SK-N-DZ (cell line): ENCODE results near the gene C19orf81. TPM values are rescaled to one million over a fixed set of nuclear protein-coding genes. Genes with fewer than 3 reads are reported as not detected.
"Not testable (repeated sequence)": the region's sequence is repeated elsewhere in the genome, so short reads cannot be mapped to it uniquely, and the experiment has no call there.

ENCODE experiments used
- DNase-seq: peaks from one replicate; pipeline ENCODE4 v3.0.0-alpha.2; 2015; ENCODE audit warnings: low spot score
- polyA plus RNA-seq, 2 experiments: library from polyadenylated mRNA; depleted of rRNA; stranded (reverse); fragments of >200 nt; gene quantifications; 2 replicates each; pipeline ENCODE4 v1.2.3, GENCODE V29; 2014

Gene C19orf81
- polyA plus RNA-seq (2014; cell fraction: cytosol; rRNA removed) = 1.4 and 2.1 TPM in 2 replicates
- 1.1 TPM in 1 of 2 replicates, not detected in the other for polyA plus RNA-seq (2014; cell fraction: nucleus; rRNA removed)

DNA sequence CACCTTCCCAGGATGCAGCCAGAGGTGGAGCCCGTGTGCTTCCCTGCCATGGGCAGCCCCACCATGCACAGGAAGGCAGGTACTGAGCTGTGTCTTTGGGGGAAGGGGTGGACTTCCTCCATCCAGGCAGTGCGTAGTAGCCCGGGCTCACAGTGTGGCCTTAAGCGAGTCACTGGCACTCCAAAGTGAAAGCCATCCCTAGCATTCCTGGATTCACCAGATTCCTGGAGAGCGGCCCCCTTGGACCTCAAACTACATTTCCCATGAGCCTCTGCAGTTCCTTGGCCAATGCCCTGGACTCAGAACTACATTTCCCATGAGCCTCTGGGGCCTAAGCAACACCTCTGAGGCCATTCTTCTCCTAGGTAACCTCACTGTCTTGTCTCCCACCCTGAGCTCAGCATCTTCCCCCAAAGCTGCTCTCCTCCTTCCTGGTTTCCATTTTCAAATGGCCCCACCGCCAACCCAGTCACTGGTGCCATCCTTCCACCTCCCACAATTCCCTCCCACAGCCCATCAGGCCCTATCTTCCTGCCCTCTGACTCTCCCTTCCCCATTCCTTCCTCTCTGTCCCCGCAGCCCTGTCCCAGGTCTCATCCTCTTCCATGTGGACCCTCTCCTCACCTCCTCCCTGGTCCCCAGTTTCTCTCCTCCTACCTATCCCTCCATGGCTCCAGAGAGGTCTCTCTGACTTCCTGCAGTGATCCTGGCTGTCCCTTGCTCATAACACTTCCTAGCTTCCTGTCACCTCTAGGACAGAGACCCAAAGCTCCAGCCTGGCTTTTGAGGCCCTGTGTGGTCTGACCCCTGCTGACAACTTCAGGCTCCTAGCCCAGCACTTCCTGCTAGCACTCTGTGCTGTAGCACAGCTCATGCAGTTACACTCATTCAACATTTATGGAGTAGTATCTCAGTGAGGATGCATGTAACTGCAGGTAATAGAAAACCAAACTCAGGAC is at the start of gene C19orf81:
Gene C19orf81 (plus strand): TSS at position 13 of the 959 bp plus-strand sequence. CDS start 0 bp downstream, at position 13.
- DNase-seq = peak; percentile 62

DNA sequence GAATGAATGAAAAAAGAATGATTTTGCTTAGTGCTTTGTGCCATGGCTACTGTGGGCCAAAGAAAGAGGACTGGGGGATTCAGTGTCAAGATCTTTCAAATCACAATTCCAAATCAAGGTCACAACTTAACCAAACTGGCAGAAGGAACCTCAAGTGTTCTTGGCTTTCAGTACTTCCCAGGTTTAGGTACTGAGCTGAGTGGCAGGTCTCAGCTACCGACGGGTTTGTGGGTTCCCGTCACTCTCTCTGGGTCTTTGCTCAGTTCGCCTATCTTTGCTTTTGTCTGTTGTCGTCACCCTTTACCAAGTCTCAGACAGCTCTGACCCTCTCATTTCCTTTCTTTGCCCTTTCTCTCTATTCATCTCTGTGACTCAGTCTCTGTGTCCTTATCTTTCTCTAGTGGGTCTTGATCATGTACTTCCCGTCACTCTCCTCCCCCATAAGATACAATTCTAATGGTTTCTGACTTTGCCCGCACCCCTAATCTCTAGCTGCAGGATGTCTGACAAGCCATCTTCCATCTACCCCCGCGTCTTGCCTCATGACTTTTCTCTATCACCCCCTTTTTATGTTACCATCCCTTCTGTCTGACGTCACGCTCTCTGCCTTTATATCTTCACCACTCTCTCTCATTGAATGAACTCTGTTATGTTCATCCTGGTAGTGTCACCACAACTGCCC is 47.7 kb upstream of the C19orf81 start:
- DNase-seq = no peak

DNA sequence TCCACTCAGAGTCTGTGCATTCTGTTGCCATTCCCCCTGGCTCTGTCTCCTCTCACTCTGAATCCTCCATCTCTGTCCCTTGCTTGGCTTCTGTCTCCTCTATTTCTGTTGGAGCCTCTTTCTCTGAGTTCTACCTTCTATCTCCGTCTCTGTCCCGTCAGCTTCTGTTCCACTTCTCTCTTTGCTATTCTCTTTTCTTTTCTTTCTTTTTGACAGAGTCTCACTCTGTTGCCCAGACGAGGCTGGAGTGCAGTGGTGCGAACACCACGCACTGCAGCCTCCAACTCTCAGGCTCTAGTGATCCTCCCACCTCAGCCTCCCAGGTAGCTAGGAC is 47.2 kb upstream of the C19orf81 start:
- no peak for DNase-seq

DNA sequence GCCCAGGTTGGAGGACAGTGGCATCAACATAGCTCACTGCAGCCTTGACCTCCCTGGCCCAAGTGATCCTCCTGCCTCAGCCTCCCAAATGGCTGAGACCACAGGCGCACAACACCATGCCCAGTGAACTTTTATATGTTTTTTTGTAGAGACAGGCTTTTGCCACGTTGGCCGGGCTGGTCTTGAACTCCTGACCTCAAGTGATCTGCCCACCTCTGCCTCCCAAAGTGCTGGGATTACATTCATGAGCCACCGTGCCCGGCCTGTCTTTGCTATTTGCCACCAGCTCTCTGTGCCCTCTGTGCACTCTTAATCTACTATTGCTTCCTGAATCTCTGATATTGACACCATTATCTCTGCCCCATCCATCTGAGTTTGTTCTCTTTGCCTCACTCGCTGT is 46.7 kb upstream of the C19orf81 start:
- no peak for DNase-seq

DNA sequence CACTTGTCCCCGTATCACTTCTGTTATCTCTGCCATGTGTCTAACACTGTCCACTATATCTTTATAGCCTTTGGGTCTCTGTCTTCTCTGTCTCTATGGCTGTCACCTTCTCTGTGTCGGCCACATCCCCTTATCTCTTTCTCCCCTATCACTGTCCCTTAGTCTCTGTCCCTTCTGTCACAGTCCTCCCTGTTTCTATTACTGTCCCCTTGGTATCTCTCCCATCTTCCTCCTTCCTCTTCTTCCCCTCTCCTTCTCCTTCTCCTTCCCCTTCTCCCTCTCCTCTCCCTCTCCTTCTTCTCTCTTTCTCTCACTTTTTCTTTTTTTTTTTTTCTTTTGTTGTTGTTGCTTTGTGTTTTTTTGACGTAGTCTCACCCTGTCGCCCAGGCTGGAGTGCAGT is 46.3 kb upstream of the C19orf81 start:
- DNase-seq = no peak

DNA sequence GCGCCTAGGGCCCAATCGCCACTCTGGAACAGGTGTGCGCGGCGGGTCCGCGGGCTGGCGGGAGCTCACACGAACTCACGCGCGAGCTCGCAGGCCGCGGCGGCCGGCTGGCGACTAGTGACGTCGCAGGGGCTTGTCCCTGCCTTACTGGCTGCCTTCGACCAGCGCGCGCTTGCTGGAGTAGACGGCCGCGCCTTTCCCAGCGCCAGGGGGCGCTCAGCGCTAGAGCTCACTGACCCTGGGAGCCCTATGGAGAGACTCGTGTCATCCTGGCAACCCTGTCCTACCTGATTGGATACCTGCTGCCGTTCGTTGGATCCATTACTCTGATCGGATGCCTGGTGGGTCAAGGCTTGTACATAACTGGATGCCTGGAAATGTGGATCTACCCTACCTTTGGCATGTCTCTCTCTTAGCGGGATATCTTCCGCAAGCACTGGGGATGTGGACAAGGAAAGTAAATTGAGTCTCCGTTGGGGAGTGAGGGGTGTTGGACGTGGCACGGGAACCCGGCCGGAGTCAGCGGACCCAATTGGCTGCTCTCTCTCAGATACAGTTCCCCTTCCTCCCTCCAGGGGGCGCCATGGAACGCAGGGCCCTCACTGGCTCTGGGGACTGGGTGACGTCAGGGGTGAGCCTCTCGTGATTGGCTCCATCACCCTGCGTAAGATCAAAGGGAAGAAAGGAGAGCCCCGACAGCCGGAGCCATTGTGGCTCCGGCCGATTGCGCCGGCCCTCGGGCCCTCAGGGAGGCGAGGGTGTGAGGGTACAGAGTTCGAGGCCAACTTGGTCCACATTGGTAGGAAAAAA is 44.8 kb upstream of the C19orf81 start:
- DNase-seq = not testable (repeated sequence)

DNA sequence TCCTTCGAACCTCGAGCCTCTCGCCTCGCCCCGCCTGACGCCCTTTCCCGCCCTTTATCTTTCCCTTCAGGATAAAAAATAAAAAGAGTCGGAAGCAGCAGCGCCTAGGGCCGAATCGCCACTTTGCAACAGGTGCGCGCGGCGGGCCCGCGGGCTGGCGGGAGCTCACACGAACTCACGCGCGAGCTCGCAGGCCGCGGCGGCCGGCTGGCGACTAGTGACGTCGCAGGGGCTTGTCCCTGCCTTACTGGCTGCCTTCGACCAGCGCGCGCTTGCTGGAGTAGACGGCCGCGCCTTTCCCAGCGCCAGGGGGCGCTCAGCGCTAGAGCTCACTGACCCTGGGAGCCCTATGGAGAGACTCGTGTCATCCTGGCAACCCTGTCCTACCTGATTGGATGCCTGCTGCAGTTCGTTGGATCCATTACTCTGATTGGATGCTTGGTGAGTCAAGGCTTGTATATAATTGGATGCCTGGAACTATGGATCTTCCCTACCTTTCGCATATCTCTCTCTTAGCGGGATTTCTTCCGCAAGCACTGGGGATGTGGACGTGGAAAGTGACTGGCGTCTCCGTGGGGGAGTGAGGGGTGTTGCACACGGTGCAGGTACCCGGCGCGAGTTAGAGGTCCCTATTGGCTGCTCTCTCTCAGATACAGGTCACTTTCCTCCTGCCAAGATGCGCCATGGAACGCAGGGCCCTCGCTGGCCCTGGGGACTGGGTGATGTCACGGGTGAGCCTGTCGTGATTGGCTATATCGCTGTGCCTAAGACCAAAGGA is 43.0 kb upstream of the C19orf81 start:
- peak; percentile 21 for DNase-seq

DNA sequence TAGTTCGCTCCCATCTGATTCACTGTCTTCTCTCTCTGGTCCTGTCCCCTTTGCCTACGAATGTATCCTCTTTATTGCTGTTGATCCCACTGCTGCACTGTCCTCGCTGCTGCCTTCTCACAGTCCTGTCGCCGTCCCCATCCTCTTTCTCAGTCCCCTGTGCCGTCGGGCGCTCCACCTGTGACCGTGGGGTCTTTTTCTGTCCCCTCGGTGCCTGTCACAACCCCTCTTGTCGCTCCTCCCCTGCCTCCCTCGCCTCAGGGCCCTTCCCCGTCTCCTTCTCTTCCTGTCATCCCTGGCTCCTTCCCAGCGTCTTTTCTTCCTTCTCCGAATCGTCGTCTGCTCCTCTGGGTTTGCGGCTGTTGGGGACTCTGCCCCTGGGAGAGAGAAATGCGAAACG is 41.9 kb upstream of the C19orf81 start:
- no peak for DNase-seq

DNA sequence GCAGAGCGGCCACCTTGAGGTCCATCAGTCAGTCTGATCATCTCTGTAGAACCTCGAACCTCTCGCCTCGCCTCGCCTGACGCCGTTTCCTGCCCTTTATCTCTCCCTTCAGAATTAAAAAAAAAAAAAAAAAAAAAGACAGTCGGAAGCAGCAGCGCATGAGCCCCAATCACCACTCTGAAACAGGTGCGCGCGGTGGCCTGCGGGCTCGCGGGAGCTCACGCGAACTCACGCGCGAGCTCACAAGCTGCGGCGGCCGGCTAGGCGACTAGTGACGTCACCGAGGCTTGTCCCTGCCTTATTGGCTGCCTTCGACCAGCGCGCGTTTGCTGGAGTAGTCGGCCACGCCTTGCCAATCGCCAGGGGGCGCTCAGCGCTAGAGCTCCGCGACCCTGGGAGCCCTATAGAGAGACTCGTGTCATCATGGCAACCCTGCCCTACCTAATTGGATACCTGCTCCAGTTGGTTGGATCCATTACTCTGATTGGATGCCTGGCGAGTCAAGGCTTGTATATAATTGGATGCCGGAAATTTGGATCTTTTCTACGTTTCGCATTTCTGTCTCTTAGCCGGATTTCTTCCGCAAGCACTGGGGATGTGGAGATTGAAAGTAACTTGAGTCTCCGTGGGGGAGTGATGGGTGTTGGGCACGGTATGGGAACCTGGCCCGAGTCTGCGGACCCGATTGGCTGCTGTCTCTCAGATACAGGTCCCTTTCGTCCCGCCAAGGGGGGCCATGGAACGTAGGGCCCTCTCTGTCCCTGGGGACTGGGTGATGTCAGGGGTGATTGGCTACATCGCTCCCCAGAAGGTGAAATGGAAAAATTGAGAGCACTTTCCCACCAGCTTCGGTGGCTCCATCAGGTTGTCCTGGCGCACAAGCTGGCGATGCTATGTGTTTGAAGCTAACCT is 41.1 kb upstream of the C19orf81 start:
- peak; percentile 83 for DNase-seq

DNA sequence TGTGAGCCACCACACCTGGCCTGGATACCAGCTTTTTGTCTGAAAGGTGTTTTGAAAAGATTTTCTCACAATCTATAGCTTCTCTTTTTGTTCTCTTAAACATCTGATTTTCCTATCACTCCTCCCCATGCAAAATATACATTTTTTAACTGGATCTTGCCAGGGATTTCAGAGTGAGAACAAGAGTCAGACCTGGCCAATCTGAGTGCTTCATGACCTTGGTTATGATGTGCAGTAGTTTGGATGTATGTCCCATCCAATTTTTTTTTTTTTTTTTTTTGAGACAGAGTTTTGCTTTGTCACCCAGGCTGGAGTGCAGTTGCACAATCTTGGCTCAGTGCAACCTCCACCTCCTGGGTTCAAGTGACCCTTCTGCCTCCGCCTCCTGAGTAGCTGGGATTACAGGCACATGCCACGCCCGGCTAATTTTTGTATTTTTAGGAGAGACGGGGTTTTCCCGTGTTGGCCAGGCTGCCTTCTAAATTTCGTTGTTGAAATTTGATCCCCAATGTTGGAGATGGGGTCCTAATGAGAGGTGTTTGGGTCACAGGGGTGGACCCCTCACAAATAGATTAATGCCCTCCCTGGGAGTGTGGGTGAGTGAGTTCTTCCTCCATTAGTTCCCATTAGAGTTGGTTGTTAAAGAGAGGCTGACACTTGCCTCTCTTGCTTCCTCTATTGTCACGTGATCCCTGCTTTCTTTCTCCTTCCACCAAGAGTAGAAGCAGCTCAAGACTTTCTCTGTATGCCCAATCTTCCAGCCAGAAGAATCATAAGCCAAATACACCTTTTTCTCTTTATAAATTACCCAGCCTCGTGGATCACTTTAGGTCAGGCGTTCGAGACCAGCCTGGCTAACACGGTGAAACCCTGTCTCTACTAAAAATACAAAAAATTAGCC is 36.5 kb upstream of the C19orf81 start:
- DNase-seq = not testable (repeated sequence)

DNA sequence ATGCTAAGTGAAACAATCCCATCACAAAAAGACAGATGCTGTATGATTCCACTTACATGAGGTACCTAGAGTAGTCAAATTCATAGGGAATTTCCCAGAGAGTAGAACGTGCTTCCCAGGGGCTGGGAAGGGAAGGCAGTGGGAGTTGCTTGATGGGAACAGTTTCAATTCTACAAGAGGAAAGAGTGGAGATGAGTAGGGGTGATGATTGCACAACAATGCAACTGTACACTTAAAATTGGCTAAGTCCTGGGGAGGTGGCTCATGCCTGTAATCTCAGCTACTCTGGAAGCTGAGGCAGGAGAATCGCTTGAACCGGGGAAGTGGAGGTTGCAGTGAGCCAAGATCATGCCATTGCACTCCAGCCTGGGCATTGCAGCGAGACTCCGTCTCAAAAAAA is 30.9 kb upstream of the C19orf81 start:
- DNase-seq = not testable (repeated sequence)

DNA sequence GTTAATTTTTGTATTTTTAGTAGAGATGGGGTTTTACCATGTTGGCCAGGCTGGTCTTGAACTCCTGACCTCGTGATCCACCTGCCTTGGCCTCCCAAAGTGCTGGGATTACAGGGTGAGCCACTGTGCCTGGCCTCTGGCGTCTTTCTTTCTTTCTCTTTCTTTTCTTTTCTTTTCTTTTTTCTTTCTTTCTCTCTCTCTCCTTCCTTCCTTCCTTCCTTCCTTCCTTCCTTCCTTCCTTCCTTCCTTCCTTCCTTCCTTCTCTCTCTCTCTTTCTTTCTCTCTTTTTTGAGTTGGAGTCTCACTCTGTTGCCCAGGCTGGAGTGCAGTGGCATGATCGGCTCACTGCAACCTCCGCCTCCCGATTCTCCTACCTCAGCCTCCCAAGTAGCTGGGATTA is 30.1 kb upstream of the C19orf81 start:
- DNase-seq = not testable (repeated sequence)

DNA sequence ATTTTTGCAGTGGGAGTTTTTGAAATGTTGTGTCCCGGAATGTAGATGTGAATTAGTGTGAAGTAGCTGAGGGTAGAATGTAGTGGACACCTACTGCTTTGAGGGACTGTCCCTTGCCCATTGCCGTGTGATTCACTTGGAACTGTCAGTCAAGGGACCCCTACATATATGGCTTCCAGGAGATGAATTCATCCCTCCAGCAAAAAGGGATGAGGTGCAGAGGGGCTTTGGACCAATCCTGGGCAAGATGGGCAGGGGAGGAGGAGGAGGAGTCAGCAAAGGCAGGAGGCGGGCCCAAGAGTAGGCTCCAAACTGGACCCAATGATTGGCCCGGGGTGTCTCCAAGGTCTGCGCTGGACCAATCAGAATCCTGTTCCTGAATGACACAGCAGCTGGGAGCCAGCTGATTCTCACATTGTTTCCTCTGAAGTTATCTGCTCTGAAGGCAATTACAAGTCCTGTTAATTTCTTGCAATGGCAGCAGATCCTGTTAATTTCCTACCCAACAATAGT is 28.8 kb upstream of the C19orf81 start:
- DNase-seq = not testable (repeated sequence)

DNA sequence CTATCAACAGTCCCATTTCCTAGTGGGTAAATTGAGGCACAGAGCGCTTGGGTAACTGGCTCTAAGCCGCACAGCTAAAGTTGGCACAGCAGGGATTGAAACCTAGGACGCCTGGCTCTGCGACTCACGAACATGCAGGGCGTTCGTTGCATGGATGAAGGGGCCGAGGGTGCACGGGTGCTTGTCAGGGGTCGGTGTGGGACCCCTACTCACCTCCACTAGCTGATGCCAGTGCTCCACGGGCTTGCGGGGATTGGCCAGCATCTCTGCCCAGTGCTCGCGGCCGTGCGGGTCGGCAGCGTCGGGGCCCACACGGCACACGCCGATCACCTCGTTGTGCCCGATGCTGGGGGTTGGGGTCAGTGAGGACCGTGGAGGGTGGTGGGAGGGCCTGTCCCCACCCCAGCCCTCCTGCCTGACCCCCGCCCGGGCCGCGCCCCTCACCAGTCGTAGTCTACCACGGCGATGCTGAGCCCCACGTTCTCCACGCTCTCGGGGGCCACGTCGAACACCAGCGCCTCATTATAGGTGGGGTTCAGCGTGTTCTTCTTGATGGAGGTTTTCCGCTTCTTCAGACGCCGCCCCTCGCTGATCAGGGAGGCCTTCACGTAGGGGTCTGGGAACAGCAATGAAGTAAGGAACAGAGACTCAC is 24.2 kb upstream of the C19orf81 start:
- DNase-seq = no peak

DNA sequence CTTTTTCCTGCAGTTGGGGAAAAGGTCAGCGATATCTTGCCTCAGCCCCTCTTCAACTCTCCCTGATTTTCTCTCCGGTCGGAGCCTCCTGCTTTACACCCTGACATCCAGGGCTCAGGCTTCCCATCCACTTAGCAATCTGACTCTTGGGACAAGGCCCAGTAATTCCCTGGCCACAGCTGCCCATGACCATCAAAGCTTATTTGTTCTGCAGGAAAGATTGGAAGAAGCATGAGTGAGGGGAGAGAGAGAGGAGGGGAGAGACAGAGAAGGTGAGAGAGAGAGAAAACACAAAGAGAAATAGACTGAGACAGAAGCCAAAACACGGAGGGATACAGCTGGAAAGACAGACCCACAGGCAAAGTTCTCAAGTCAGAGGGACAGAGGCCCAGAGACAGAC is 23.2 kb upstream of the C19orf81 start:
- DNase-seq = no peak

DNA sequence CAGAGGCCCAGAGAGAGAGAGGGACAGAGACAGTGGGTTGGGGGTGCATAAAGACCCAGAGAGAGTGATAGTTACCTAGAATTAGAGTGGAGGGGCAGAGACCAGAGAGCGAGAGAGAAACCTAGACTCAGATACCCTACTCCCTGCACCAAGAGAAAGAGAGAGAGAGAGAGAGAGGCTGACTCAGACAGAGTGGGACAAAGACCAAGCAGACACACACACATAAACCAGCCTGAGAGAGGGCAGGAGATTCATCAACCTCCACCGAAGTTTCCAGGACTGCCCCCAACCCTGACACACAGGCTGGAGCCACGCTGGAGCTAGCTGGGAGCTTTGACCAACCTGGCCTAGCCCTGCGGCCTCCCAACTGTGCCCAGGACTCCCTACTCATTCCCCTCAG is 22.4 kb upstream of the C19orf81 start:
- DNase-seq = no peak

DNA sequence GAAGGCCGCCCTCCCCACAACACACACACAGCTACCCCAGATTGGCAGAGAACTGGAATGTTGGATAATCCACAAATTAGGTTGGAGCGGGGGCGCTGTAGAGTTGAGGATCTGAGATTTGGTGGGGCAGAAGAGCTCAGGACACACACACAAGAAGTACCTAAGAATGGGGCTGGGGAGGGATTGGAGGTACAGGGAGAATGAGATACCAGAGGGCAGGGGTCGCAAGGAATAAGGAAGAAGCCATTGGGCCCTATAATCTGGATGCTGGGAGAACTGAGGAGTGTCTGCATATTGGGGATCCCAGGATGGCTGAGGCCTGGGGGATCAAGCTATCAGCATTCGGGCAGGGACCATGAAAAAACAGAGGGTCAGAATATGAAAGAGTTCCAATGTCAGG is 21.1 kb upstream of the C19orf81 start:
- no peak for DNase-seq

DNA sequence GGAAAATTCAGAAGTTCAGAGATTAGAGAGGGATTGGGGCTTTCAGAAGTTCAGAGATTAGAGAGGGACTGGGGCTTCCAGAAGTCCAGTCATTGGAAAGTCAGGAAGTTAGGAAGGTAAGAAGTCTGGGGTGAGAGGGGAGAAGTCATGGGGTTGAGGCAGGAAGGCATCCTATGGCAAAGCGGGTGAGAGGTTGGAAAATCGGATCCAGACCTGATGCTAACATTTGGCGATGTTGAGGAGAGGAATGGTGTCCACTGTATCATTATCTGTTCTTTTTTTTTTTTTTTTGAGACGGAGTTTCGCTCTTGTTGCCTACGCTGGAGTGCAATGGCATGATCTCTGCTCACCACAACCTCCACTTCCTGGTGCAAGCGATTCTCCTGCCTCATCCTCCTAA is 20.7 kb upstream of the C19orf81 start:
- no peak for DNase-seq
